Kidney epithelial cell (primary cell): ENCODE data around the gene MIPEP. TPM values are rescaled to one million over a fixed set of nuclear protein-coding genes. Genes with fewer than 3 reads are reported as not detected.
"Not testable (repeated sequence)": the region's sequence is repeated elsewhere in the genome, so short reads cannot be mapped to it uniquely, and the experiment has no call there.

ENCODE experiments used
- DNase-seq: peaks from one replicate; pipeline ENCODE4 v3.0.0-alpha.2; 2010; ENCODE audit warnings: low read depth
- H3K27me3 ChIP-seq: 2 replicates; pipeline ENCODE4 v1.6.0; 2011; ENCODE audit warnings: low read length; ENCODE audit not compliant: control insufficient read depth, insufficient read depth
- H3K36me3 ChIP-seq: 2 replicates; pipeline ENCODE4 v1.5.1; 2011; ENCODE audit warnings: low read length; ENCODE audit not compliant: control insufficient read depth, insufficient read depth
- H3K4me3 ChIP-seq: 2 replicates; pipeline ENCODE4 v1.5.1; 2011; ENCODE audit warnings: low read depth, mild to moderate bottlenecking, control low read depth, low read length
- total RNA-seq: library from RNA; depleted of rRNA; stranded (reverse); fragments of >200 nt; gene quantifications from 2 replicates; pipeline ENCODE4 v1.2.3, GENCODE V29; 2015
- TF ChIP-seq, protein P1 (sequence below): IDR thresholded peaks from 2 replicates; pipeline ENCODE4 v1.5.1; 2011; ENCODE audit warnings: mild to moderate bottlenecking, moderate library complexity, low read length, control low read depth, inconsistent platforms; ENCODE audit not compliant: insufficient read depth, poor library complexity, severe bottlenecking

MIPEP gene
- total RNA-seq, 1 donor from 2014 or later: 25.6 TPM

DNA sequence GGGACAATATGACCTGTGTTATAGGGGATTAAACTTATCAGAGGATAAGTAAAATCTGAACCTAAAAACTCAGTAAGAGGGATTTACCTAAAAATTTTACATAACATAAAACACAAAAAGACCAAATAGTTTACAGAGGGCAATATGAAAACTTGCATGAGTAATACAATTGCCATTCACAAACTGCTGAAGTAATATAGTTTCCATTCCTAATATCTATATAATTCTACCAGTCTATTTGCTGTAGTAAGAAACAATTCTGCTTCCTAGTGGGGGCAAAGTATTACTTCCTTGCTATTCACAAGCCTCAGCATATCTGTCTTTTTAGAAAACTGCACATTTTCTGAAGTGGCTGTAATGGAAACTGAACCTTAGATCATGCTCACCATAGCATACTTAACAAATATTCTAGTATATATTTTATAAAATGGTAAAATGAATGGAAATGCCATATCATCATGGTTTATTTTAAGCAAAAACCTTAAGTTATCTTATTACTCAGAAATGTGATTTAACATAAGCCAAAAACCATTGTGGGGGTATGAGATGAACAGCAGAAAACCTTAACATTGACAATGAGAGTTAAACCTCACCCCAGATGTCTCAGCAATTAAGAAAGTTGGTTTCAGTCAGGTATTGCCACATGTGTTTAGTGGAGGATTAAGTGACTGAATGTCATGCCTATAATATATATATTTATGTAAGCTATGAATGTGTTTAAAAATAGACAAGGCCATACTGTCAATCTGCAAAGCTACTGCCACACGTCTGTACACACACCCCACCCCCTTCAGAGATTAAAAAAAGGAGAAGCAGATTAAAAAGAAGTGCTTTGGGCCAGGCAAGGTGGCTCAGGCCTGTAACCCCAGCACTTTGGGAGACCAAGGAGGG is 136.8 kb downstream of the MIPEP start:
- no peak overlapping the region for H3K4me3 ChIP-seq
- DNase-seq: no peak
- no peaks in the 10 kb centered on the region for H3K36me3 ChIP-seq
- TF ChIP-seq, protein P1, sequence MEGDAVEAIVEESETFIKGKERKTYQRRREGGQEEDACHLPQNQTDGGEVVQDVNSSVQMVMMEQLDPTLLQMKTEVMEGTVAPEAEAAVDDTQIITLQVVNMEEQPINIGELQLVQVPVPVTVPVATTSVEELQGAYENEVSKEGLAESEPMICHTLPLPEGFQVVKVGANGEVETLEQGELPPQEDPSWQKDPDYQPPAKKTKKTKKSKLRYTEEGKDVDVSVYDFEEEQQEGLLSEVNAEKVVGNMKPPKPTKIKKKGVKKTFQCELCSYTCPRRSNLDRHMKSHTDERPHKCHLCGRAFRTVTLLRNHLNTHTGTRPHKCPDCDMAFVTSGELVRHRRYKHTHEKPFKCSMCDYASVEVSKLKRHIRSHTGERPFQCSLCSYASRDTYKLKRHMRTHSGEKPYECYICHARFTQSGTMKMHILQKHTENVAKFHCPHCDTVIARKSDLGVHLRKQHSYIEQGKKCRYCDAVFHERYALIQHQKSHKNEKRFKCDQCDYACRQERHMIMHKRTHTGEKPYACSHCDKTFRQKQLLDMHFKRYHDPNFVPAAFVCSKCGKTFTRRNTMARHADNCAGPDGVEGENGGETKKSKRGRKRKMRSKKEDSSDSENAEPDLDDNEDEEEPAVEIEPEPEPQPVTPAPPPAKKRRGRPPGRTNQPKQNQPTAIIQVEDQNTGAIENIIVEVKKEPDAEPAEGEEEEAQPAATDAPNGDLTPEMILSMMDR: no peak
- H3K27me3 ChIP-seq: no peaks in the 10 kb centered on the region

DNA sequence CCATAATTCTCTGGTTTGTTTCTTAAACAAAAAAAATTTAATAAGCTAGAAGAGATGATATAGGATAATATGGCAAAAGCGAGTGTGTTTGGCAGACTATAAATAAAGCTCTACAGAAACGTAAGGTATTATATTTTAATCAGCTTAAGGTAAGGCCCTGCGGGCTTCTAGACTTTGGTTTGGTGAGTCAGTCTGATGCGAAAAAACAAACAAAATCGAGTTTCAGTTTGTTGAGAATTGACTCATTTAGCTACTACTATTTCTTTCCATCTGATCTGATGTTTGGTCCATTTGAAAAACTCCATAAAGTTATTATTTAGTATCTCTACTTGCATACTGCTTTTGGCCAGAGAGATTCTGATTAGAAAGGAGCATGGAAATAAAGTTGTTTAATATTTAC is 138.0 kb downstream of the MIPEP start:
- TF ChIP-seq, protein P1: no peak
- no peaks in the 10 kb centered on the region for H3K27me3 ChIP-seq
- H3K36me3 ChIP-seq: no peaks in the 10 kb centered on the region
- DNase-seq: no peak
- no peak overlapping the region for H3K4me3 ChIP-seq

DNA sequence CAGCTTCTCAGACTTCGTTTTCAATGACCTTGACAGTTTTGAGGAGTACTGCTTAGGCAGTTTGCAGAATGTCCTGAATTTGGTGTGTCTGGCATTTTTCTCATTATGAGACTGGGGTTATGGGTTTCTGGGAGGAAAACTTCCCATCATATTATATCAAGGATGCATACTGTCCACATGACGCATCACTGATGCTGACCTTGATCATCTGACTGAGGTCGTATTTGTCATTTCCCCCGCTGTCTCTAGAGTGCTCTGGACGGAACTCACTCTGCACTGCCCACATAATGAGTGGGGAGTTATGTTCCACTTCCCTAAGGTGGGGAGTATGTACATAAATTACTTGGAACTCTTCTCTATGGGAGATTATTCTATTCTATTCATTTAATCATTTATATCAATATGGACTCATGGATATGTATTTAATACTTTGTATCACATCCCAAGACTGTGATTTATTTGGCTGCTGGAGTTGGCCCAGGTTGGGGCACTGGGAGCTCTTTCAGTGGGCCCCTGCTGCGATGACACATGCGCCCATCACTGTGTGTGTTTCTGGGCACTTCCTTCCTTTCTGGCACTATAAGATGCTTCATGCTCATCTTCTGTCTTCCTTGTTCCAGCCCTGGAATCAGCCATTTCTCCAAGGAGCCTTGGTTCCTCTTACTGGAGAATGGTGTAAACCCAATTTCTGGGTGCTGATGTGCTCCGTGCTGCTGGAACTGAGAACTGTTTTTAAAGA is 138.6 kb downstream of the MIPEP start:
- H3K27me3 ChIP-seq: no peaks in the 10 kb centered on the region
- no peaks in the 10 kb centered on the region for H3K36me3 ChIP-seq
- DNase-seq: no peak
- H3K4me3 ChIP-seq: no peak overlapping the region
- TF ChIP-seq, protein P1: no peak

DNA sequence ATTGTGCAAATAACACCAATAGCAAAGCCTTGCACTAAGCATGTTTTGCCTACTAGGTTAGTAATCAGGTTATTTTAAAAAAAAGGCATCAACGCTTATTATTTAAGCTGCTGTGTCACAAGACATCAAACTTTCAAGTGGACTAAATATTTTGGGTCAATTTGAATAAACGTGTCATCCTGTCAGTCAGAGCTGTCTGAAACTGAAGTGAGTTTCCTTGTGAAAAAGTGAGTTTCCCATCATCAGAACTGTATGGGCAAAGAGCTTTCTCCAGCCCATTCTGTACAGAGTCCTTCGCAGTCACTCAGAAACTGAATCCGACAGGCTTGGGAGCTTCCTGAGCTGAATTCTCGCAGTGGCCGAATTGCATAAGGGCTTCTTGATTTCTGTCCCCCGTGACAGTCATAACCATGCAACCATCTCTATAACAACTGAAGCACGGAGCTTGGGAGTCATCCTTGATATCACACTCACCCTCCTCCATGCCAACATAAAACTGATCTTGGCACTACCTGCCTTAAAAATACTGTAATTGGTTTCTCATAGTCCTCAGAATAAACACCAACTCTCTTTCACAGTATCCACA is 139.8 kb downstream of the MIPEP start:
- no peaks in the 10 kb centered on the region for H3K36me3 ChIP-seq
- DNase-seq: no peak
- no peaks in the 10 kb centered on the region for H3K27me3 ChIP-seq
- TF ChIP-seq, protein P1: no peak
- no peak overlapping the region for H3K4me3 ChIP-seq

DNA sequence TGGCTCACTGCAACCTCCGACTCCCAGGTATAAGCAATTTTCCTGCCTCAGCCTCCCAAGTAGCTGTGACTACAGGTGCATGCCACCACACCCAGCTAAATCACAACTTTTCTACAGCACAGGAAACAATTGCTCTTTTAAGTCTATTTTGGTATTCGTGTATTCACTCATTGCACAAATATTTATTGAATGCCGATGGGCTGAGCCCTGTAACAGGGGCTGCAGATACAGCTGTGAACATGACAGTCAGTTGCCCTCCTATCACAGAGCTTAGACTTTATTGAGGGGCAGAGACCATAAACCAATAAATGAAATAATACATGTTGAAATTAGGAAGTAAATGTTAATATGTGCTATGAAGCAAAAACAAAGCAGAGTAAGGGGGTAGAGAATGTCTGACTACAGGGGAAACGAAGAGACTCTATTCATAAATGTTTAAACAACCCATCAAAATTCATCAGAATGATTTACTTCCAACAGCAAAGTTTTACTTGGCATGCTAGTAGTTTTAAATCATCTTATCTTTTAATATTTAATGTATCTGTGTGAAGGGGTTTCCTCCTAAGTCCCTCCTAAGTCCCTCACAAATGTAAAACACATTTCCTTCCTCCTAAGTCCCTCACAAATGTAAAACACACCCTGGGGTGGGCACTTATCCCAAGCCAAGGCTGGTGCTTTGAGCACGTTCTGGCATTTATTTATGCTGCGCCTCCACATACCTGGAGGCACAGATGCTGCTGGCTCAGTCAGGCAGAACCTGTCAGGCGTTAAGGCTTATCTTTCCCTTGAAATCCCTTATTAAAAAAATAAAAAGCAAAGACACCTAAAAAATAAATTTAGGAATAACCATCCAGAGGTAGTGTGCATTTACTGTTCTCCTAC is 140.8 kb downstream of the MIPEP start:
- Histone ChIP-seq H3K27me3 (no peaks in the 10 kb centered on the region), H3K4me3 (no peak overlapping the region), H3K36me3 (no peaks in the 10 kb centered on the region)
- TF ChIP-seq, protein P1: no peak
- DNase-seq: no peak

DNA sequence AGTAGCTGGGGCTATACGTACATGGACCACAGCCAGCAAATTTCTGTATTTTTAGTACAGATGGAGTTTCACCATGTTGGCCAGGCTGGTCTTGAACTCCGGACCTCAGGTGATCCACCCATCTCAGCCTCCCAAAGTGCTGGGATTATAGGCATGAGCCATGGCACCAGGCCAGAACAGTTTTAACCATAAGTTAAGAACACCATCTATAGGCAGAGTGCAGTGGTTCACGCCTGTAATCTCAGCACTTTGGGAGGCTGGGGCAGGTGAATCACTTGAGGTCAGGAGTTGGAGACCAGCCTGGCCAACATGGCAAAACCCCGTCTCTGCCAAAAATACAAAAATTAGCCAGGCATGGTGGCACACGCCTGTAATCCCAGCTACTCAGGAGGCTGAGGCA is 143.1 kb downstream of the MIPEP start:
- not testable (repeated sequence) for H3K4me3 ChIP-seq, H3K27me3 ChIP-seq, DNase-seq, H3K36me3 ChIP-seq
